Lower leg skin (tissue), 3 donors: Measurements from ENCODE around the gene POLD3.

Source experiments
- CTCF ChIP-seq, 3 donors: fragments of 450-650 bp; IDR thresholded peaks; one replicate each; pipeline ENCODE4 v1.5.1; 2016; ENCODE audit warnings: antibody characterized with exemption in 3 of 3, mild to moderate bottlenecking in 3 of 3, moderate library complexity in 2 of 3
- POLR2A ChIP-seq, 2 donors: fragments of 450-650 bp; IDR thresholded peaks; one replicate each; pipeline ENCODE4 v1.6.1; 2016 to 2017; ENCODE audit warnings: antibody characterized with exemption in 2 of 2, mild to moderate bottlenecking in 1 of 2, moderate library complexity in 1 of 2

GRCh38 chr11:74662487-74663103 is 70.2 kb downstream of the POLD3 start:
- TF ChIP-seq CTCF (IDR thresholded peaks at IDR 0.05) (no peak), POLR2A (IDR thresholded peaks at IDR 0.05) (no peak)
